HCT116 (cell line): Measurements from ENCODE around the gene PDE4B.

Experiments used
- POLR2A ChIP-seq: IDR thresholded peaks from 2 replicates; pipeline ENCODE4 v1.7.0; 2011; ENCODE audit warnings: borderline replicate concordance; ENCODE audit not compliant: insufficient read depth, insufficient read length; ENCODE audit errors: extremely low read depth
- SP1 ChIP-seq: IDR thresholded peaks from 2 replicates; pipeline ENCODE4 v1.6.1; 2012; ENCODE audit warnings: low read depth
- TF ChIP-seq, protein P1 (sequence below): IDR thresholded peaks from 2 replicates; pipeline ENCODE4 v1.6.1; 2012
- TF ChIP-seq, protein P2 (sequence below), 3 experiments: fragments of 200-600 bp in 1 of 3; sonication (generic) in 1 of 3; IDR thresholded peaks in 2 of 3; conservative IDR thresholded peaks in 1 of 3; 2 replicates each; pipeline ENCODE4 v1.5.1; 2012 to 2017; ENCODE audit warnings: low read depth in 2 of 3, low read length in 2 of 3, antibody characterized with exemption in 1 of 3, borderline replicate concordance in 1 of 3, control low read depth in 1 of 3, mild to moderate bottlenecking in 1 of 3, mixed read lengths in 1 of 3, mixed run types in 1 of 3, moderate library complexity in 1 of 3; ENCODE audit not compliant: insufficient read depth in 1 of 3
- TF ChIP-seq, protein P3 (sequence below): IDR thresholded peaks from 2 replicates; pipeline ENCODE4 v1.6.1; 2011; ENCODE audit warnings: mild to moderate bottlenecking, low read length, moderate library complexity; ENCODE audit not compliant: insufficient replicate concordance; ENCODE audit errors: extremely low read depth

DNA sequence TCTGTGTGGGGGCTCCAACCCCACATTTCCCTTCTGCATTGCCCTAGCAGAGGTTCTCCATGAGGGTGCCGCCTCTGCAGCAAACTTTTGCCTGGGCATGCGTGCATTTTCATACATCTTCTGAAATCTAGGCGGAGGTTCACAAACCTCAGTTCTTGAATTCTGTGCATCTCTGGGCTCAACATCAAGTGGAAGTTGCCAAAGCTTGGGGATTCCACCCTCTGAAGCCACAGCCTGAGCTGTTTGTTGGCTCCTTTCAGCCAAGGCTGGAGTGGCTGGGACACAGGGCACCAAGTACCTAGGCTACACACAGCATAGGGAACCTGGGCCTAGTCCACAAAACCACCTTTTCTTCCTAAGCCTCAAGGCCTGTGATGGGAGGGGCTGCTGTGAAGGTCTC lies 235.3 kb downstream of the PDE4B start:
- TF ChIP-seq, protein P1, sequence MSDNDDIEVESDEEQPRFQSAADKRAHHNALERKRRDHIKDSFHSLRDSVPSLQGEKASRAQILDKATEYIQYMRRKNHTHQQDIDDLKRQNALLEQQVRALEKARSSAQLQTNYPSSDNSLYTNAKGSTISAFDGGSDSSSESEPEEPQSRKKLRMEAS, result no peak
- TF ChIP-seq, protein P2, sequence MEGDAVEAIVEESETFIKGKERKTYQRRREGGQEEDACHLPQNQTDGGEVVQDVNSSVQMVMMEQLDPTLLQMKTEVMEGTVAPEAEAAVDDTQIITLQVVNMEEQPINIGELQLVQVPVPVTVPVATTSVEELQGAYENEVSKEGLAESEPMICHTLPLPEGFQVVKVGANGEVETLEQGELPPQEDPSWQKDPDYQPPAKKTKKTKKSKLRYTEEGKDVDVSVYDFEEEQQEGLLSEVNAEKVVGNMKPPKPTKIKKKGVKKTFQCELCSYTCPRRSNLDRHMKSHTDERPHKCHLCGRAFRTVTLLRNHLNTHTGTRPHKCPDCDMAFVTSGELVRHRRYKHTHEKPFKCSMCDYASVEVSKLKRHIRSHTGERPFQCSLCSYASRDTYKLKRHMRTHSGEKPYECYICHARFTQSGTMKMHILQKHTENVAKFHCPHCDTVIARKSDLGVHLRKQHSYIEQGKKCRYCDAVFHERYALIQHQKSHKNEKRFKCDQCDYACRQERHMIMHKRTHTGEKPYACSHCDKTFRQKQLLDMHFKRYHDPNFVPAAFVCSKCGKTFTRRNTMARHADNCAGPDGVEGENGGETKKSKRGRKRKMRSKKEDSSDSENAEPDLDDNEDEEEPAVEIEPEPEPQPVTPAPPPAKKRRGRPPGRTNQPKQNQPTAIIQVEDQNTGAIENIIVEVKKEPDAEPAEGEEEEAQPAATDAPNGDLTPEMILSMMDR (IDR thresholded peaks at IDR 0.05 in 2 of 3, conservative IDR thresholded peaks at IDR 0.05 in 1 of 3; ENCODE audit: borderline replicate concordance in 1 of 3, insufficient read depth in 1 of 3, low read depth in 2 of 3, low read length in 2 of 3), result no peak
- no peak for TF ChIP-seq POLR2A
- TF ChIP-seq, protein P3, sequence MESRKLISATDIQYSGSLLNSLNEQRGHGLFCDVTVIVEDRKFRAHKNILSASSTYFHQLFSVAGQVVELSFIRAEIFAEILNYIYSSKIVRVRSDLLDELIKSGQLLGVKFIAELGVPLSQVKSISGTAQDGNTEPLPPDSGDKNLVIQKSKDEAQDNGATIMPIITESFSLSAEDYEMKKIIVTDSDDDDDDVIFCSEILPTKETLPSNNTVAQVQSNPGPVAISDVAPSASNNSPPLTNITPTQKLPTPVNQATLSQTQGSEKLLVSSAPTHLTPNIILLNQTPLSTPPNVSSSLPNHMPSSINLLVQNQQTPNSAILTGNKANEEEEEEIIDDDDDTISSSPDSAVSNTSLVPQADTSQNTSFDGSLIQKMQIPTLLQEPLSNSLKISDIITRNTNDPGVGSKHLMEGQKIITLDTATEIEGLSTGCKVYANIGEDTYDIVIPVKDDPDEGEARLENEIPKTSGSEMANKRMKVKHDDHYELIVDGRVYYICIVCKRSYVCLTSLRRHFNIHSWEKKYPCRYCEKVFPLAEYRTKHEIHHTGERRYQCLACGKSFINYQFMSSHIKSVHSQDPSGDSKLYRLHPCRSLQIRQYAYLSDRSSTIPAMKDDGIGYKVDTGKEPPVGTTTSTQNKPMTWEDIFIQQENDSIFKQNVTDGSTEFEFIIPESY, result no peak
- no peak for TF ChIP-seq SP1
